ENCODE results near the gene DMRT1.
"Not testable (repeated sequence)": the region's sequence is repeated elsewhere in the genome, so short reads cannot be mapped to it uniquely, and the experiment has no call there.

Gene DMRT1

DNA sequence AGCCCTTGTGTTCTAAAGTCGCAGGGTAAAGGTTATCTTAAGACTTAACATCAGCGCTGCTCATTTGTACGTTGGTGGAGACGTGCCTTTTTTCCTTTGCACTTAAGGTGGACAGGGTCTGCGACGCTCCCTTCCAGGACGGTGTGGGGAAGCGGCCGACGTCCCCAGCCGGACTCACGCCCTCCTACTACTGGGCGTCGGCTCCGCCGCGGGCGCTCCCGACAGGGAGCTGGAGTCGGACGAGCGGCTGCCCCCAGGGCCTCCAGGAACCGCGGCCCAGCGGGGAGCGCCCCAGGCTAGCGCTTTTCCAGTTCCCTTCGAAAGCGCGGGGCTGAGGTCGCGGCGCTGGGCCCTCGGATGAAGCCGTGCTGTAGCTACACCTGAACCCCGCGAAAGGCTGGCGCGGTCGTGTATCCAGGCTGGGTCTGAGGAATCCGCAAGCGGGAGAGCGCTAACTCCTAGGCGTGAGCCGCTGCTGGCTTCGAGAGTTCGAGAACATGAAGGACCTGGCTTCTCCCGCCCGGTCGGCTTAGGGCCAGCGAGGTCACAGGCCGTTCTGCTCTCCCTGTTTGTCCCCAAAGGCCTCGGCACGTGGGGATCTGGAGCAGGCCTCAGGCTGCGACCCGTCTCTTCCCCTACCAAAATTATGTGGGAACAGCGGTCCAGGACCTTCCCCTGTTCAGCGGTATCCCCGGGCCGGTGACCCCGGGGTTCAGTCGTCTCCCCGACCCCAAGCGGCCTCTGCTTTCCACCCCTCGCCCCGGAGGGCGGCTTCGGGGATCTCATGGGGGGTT lies 131.2 kb downstream of the DMRT1 start:
- DNase-seq: no peak

DNA sequence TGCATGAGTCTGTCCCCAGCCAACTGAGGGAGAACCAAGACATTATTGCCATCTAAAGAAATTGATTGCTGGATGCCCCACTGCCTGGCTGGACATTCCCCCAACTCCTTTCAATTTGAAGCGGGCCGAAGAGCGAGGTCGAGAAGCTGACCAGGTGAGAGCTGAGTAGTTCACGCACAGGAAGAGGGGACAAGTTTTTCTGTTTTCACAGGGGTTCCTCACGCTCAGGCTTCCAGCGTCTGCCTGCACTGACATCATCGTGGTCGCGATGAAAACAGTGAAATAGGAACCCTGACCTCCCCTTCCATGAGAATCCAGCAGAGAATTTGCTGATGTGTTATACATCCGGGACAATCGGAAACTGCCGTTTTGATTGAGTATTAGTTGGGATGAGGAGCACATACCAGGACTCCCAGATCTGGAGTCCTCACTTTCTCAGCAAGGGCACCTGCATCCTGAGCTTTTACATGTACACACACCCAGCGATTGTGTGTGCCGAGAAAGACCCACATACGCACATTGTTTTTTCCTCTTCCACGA lies 131.9 kb downstream of the DMRT1 start:
- no peak for DNase-seq

DNA sequence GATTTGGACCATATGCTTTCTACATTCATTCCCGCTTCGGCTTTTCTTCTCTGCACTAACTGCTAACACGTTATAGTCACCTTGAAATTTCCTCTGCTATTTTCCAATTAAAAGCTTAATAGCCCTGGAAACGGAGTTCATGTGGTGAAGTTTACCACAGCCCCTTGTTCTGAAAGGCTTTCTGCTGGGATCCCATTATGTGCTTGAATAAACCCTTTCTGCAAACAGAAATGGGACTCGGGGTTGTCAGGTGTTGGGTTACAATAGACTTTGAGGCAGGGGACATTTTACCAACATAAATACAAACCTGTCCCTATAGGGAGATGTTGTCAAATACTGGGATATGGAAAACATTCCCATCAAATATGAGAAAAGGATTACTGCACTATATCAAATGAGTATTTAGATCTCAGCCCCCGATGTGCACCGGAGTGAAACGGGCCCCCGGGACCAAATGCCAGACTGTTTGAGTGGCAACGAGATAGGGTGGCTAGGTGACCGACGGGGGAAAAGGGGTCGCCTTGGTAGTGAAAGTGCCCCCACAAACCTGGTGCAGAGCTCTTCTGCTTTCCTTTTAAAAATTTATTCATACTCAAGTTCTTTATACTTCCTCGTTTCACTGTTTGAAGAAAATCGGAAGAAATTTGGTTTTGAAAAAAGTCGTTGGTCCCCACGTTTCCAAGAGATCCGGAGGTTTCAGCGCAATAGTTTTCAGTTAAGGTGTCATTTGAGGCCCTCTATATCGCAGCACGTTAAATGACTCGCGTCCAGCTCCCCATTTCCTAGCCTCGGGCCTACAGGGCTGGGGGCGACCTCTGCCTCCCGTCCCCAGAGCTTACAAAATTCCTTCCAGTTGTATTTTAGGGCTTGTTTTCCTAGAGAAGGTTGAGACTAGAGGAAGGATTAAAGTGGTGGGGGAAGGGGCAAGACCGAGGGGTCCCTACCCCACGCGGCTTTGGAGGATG lies 132.8 kb downstream of the DMRT1 start:
- DNase-seq: no peak

DNA sequence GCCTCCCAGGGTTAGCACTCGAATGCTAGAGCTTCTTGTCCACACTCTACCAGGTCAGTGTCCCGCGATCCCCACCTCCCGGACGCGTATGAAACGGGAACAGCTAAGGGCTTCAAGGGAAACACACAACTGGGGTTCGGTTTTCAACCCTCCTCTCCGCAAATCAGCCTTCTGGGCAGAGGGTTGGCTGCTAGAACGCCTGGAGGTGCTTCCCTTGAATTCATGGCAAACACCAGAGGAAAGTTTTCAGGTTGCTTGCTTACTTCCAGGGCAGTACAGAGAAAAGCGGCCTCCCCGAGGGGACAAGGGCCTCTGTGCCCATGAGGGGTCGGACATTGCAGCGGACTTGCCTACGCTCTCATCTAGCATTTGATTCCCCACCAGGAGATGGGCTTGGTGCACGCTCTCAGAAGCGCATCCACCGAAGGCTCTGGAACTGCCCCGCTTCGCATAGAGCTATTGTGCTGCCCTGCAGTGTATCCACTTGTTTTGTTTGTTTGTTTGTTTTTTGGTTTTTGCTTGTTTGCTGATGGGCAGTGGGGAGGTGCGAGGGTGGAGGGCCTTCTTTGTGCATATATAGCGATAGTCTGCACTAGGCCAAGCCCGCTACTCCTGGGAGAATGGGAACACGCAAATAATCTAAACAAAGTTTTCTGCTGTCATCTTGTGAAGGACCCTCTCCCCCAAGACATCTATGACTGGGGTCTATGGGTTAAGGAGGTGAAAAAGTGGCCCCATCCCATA lies 133.7 kb downstream of the DMRT1 start:
- DNase-seq: no peak

DNA sequence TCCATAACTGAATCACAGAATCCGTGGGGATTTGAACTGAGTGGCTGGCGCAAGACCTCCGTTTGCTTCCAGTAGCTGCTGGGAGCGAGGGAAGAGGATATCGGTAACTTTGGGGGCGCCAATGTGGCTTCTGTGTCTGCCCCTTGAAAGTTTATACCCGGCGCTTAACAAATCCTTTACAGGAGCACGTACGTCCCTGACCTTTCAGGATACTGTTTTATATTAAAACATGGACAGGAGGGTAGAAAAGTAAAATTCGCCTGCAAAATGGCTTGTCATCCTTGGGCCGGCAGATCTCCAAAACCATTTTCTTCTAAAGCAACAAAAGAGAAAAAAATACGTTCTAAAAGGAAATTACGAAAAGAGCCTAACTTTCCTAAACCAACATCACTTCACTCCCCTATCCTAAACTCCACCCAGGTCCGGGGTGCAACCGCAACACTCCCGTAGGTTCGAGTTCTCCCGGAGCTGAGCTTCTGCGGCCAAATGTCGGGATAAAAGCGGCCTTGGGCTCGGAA lies 134.3 kb downstream of the DMRT1 start:
- no peak for DNase-seq

DNA sequence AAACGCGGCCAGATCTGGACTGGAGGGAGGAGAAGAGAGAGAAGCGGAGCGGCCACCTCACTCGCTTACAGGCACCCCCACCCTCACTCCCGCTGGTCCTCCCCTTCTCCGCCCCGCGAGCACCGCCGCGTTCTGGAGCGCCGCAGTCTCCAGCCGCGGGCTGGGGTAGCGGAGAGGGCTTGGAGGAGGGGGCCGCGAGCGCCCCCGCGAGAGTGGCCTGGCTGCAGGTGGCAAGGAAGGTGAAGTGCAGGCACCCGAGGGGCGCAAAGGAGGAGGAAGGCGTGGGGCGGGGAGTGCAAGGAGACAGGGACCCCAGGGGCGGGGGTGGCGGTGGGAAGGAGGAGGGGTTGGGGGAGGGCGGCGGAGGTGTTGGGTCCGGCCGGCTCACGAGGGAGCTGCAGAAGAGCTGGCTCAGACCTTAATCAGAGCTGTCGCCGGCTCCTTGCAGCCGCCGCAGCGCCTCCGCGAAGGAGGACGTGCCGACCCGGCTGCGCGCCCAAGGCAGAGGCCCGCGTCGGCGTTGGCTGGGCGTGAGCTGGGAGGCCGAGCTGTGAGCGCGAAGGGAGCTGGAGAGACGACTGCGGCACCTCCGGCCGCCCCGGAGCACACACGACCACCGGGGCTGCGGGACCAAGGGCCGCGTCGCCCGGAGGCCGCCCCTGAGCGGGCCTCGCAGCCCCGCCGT lies 134.9 kb downstream of the DMRT1 start, which contains the start of gene DMRT3:
DMRT3 (plus strand) TSS at position 398 of the 685 bp plus-strand sequence. CDS start 347 bp downstream, outside the sequence.
- no peak for DNase-seq

DNA sequence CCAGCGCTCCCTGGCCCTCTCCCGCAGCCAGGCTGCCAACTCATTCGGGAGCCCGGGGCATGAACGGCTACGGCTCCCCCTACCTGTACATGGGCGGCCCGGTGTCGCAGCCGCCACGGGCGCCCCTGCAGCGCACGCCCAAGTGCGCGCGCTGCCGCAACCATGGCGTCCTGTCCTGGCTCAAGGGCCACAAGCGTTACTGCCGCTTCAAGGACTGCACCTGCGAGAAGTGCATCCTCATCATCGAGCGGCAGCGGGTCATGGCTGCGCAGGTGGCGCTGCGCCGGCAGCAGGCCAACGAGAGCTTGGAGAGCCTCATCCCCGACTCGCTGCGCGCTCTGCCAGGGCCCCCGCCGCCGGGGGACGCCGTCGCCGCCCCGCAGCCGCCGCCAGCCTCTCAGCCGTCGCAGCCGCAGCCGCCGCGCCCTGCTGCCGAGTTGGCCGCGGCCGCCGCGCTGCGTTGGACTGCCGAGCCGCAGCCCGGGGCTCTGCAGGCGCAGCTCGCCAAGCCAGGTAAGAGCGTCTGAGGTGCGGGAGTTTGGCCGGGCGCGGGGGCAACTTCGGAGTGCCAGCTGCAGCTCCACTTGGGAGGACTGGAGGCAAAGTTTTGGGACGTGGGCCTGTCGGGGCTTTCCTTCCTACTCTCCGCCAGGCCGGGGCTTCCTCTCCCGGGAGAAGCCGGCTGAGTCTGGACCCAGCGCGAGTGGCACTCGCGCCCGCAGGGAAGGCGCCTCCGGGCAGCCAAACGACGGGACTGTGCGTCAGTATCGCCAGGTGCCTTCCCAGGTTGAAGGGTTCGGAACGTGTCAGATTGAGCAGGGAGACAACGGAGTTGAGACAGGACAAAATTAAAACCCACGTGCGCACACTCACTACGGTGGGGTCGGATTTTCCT lies 135.7 kb downstream of the DMRT1 start:
- no peak for DNase-seq

DNA sequence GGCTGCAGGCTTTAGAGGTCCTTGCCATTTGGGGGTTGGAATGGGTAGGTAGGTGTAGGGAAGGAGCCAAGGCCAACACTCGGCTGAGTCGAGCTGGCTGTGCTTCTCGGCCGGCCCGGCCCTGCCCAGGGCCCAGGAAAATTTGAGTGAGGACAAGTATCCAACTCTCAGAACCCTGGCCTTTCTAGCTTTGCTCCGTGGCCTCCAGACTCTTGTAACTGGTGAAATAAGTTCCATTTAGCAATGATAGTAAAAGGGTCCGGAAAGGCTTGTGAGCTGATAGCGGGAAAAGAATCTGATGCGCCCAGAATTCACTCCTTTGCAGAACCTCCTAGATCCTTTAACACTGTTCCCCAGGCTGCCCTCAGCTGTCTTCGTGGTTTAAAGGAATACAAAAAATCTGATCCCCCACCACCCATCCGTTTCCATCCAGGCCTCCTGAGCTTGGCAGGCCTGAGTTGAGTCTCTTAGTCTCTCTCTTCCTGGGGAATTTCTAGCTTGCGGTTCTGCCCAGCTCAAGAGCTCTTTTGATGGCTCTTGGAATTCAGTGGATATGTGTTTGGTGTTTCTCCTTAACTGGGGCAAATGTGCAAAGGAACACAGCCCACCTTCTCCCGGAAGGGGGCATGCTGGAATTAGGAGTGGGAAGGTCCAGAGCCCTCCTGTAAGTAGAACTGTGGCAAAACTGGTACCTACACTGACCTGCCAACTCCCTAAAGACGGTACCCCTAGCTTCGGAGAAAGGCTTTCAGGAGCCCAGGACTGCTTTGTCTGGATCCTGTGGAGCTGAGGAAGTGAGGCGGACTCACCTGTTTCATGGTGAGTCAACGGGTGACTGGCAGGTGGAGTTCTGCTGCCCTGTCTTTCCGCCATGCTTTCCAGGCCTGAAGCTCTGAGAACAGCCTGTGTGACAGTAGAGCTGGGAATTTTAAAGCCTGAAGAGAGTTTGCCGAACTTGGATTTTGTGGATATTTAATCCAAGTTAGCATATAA lies 136.6 kb downstream of the DMRT1 start:
- DNase-seq: no peak

DNA sequence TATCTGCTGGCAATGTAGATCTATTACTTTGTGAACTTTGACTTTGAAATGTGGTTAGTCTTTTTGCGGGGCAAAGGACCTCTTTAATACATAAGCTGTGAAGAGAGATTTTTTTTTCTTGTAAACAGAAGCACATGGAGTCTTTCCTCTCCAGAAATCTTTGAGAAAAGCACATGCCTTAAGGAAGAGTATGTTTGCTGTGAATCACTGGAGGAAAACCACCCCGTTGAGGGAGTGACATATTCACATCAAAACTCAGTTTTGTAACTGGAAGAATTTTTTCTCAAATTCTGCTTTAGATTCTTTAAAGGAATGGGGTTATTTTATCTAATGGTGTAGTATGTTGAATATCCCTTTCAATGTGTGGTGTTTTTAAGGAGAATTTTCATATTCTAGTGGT lies 138.5 kb downstream of the DMRT1 start:
- DNase-seq: no peak

DNA sequence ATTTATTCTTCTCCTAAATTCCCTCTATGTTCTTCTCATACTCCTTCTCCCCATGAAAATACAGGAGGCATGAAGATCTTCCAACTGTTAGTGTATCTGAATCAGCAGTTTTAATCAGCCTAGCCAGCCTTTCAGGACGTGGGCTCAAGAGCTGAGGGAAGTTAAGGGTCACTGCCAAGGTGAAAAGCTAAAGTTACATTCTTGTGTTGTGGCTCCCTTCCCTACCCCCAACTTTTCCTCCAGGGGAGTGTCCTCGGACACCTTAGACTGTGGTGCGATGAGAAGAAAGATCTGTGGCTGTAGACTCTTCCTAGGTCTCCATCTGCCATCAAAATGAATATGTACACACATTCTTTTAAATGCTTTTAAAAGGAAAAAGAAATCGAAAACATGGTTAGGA lies 139.1 kb downstream of the DMRT1 start:
- DNase-seq: no peak

DNA sequence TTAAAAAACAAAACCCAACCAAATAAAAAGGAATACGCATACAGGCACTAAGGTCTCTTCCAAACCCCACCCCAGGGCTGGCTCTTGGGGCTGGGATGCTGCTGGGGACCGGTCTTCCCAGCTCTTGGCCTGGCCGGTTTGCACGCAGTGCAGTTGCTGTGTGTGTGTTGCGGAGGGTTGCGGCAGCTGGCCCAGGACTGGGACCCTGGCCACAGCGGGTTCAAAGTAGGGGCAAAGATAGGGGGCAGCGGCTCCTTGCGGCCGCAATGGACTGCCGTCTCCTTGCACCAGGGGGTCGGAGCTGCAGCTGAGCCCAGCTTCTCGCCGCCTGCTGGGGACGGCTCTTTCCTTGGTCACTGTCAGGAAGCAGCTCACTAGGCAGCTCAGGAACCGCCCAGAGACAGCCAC lies 140.0 kb downstream of the DMRT1 start:
- DNase-seq: no peak

DNA sequence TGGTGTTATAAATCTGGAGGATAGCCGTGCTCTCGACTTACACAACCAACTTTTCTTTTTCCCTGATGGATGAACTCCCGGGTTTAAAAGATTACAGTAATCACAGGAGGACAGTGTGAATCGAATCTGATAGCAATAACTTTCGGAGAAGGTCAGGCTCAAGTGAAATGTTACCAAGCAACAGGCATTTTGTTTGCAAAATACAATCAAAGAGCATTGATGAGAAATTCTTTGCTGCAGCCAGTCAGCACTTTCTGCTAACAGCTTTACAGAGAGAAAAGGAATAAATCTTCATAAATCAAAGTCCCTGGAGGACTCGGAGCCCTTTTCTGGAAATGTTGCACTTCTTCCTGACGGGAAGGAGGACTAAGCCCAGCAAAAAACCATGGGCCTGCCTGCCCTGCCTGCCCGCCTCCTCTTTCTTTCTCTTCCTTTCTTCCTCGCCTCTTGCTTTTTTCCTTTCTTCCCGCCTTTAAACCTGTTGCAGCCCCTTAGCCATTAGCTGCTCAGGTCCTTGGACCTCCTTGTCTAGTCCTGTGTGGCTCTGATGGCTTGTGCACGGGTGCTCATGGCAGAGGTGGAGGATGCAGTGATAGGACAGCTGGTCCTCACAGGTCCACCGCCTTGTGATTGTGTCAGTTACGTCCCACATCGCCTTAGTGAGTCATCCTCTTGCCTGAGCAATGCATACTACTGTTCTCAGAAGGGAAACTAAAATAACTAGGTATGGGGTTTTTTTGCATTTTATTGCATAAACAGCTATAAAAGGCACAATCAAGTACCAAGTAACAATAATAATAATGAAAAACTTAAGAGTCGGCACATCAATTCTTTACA lies 141.1 kb downstream of the DMRT1 start:
- no peak for DNase-seq

DNA sequence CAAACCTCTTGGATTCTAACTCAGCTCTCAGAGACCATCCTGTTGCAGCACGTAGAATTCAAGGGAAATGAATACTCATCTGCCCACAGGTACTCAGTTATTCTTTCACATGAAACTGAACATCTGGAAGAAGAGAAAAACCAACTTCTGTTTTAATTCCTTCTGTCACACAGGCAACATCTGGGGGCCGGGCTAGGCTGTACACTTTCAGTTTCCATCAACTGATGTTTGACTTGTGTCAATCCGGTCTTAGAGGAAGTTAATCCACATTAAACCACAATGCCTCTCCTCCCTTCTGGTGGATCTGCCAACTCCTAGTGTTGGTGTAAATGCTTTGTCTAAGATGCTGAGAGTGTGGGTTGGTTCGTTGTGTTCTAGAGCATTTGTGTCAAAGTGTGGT lies 152.5 kb downstream of the DMRT1 start:
- DNase-seq: no peak

DNA sequence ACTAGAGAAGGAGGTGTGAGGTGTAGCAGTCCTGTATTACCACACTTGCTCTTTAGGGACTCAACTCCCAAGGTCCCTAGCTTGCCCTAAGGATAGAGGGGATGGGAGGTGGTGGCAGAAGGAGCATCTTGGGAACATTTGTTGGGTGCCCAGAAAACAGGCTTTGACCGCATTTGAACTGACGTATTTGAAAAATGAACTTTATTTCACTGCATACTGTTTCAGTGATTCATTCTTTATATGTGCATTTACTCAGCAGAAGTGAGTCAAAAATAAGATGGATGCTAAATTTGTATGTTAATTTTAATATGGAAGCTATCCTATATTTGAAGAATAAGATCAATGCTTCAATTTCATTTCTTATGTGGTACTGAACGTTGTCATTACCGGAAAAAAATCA lies 153.7 kb downstream of the DMRT1 start:
- no peak for DNase-seq

DNA sequence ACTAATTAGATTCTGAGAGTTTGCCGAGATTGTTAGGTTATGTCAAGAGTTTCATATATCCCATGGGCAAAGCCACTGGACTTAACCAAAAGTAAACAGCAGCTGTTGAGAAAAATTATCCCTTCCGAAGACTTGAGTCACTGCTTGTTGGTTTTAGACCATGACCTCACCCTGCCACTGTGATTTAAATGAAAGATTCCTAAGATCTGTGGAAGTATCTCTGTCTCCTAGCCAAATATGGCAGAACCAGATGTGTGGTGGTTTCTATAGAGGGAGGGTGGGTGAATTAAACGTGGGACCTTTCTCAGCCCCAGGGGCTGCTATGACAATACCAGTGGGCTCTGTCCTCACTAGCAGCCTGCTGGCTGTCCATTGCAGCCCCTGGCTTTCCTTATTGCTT lies 154.3 kb downstream of the DMRT1 start:
- peak; percentile 55 for DNase-seq

DNA sequence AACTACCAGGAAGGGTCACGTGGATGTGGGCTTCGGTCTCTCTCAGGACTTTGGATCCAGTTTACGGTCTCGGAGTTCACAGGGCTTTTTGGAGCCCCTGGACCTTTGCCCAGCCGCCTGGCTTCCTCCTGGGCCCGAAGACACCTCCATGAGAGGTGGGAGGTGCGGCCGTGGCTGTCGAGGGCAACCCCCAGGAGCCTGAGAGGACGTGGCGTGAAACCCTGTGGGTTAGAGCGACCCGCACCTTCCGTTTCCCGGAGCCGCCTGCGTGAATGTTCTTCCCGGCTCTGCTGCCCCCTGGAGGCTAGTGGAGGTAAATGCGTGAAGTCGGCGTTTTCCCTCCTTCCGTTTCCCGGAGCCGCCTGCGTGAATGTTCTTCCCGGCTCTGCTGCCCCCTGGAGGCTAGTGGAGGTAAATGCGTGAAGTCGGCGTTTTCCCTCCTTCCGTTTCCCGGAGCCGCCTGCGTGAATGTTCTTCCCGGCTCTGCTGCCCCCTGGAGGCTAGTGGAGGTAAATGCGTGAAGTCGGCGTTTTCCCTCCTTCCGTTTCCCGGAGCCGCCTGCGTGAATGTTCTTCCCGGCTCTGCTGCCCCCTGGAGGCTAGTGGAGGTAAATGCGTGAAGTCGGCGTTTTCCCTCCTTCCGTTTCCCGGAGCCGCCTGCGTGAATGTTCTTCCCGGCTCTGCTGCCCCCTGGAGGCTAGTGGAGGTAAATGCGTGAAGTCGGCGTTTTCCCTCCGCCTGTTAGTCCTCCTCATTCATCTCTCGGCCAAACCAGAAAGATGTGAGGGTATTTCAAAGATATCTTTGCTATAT lies 157.0 kb downstream of the DMRT1 start:
- not testable (repeated sequence) for DNase-seq

DNA sequence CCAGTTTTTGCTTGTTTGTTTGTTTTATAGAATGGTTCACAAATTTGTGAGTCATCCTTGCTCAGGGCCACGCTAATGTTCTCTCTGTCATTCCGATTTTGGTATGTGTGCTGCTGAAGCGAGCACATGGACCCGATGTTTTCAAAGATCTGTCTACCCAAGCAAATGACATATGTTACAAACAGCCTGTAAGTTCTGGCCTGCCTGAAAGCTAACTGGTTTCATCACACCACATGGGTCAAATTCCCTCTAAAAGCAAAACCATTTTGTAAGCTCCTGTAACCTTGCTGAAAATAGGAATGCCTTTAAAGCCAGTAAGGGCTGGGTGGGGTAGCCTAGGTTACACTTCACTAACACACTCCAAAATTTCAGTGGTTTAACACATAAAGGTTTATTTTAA lies 160.3 kb downstream of the DMRT1 start:
- DNase-seq: no peak

DNA sequence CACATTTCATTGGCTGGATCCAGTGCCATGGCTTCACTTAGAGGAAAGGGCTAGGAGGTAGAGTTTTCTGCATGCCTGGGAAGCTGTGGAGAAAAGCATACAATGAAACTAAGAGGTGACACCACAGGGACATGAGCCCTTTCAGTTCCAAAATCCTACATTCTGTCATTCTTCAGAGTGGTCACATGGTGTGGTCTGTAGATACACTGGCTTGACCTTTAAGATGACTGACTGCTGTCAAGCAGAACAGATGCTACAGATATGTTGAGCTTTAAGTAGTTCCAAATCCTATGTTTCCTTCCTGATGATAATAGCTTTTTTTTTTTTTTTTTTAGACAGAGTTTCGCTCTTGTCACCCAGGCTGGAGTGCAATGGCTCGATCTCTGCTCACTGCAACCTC lies 161.2 kb downstream of the DMRT1 start:
- DNase-seq: no peak

All from fibroblast of skin of right quadriceps (primary cell).